SK-N-MC (cell line): ENCODE data around the gene B3GALT4.
A peak's percentile ranks its signal among the peaks of the same experiment; 100 is the strongest.

Experiments
- EZH2 ChIP-seq: fragments of 200-600 bp; sonication (generic); IDR thresholded peaks from one replicate; pipeline ENCODE4 v1.6.1; 2017; ENCODE audit warnings: antibody characterized with exemption
- FOXP2 ChIP-seq: optimal IDR thresholded peaks from 2 replicates; pipeline ENCODE3; 2011; ENCODE audit warnings: mild to moderate bottlenecking, moderate library complexity; ENCODE audit not compliant: insufficient read depth; ENCODE audit errors: extremely low read length, control extremely low read depth

DNA sequence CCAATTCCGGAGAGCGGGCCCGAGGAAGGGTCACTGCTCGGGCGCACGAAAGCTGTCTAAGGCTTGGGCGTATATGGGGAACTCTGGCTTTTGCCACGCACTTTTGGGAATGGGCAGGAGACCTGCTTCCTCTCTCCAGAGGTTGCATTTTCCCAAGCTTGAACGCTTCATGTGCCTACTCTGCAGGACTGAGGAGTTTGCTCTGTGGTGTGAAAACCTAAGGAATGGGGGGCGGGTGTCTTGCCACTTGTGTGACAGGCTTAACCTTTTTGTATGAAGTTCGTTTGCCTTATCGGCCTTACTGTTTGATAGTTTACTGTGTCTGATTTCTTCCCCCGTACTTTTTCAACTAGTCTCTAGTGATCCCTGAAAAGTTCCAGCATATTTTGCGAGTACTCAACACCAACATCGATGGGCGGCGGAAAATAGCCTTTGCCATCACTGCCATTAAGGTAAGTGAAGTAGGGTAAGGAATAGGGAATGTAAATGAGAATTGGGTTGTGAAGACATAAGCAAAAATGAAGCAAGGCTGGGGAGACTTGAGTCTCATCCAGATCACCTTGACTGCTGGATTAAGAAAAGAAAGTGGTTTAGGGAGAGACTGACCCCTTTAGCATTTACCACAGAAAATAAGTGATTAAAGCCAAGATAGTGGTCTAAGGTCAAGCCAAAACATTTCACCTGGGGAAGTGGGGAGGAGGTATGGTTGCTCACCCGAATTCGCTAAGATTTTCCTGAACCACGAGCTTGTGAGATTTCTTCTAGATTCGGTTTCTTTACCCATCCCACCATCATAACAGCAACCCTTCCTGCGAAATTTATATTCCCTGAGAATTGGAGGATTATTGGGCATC lies 4.4 kb upstream of the B3GALT4 start:
- TF ChIP-seq EZH2 (no peak), FOXP2 (peak; percentile 1)
